Kidney epithelial cell (primary cell): ENCODE data around the gene ADAP1. TPM values are rescaled to one million over a fixed set of nuclear protein-coding genes. Genes with fewer than 3 reads are reported as not detected.
"Not testable (repeated sequence)": the region's sequence is repeated elsewhere in the genome, so short reads cannot be mapped to it uniquely, and the experiment has no call there.

Experiments used
- DNase-seq: peaks from one replicate; pipeline ENCODE4 v3.0.0-alpha.2; 2010; ENCODE audit warnings: low read depth
- H3K27me3 ChIP-seq: 2 replicates; pipeline ENCODE4 v1.6.0; 2011; ENCODE audit warnings: low read length; ENCODE audit not compliant: control insufficient read depth, insufficient read depth
- H3K36me3 ChIP-seq: 2 replicates; pipeline ENCODE4 v1.5.1; 2011; ENCODE audit warnings: low read length; ENCODE audit not compliant: control insufficient read depth, insufficient read depth
- H3K4me3 ChIP-seq: 2 replicates; pipeline ENCODE4 v1.5.1; 2011; ENCODE audit warnings: low read depth, mild to moderate bottlenecking, control low read depth, low read length
- CTCF ChIP-seq: IDR thresholded peaks from 2 replicates; pipeline ENCODE4 v1.5.1; 2011; ENCODE audit warnings: mild to moderate bottlenecking, moderate library complexity, low read length, control low read depth, inconsistent platforms; ENCODE audit not compliant: insufficient read depth, poor library complexity, severe bottlenecking
- total RNA-seq: library from RNA; depleted of rRNA; stranded (reverse); fragments of >200 nt; gene quantifications from 2 replicates; pipeline ENCODE4 v1.2.3, GENCODE V29; 2015

ADAP1 gene
- total RNA-seq, 1 donor from 2014 or later, result 14.3 TPM

- Histone ChIP-seq H3K36me3 (no peaks in the 10 kb centered on the region), H3K27me3 (peaks cover 59% of the 10 kb centered on the region), H3K4me3 (no peak overlapping the region)
- no peak for TF ChIP-seq CTCF
- DNase-seq, result no peak
These were observed 5.9 kb upstream of the ADAP1 start for GRCh38 chr7:960269-960871.

GRCh38 chr7:959740-960139 lies 5.3 kb upstream of the ADAP1 start:
- peaks cover 63% of the 10 kb centered on the region for H3K27me3 ChIP-seq
- not testable (repeated sequence) for H3K4me3 ChIP-seq, DNase-seq, H3K36me3 ChIP-seq

- TF ChIP-seq CTCF, result no peak
- H3K27me3 ChIP-seq, result peaks cover 60% of the 10 kb centered on the region
- H3K4me3 ChIP-seq, result no peak overlapping the region
- H3K36me3 ChIP-seq, result no peaks in the 10 kb centered on the region
- DNase-seq, result no peak
These were observed 4.8 kb upstream of the ADAP1 start for GRCh38 chr7:959271-959670.

GRCh38 chr7:958221-959200 lies 4.0 kb upstream of the ADAP1 start:
- no peak for TF ChIP-seq CTCF
- no peak for DNase-seq
- no peaks in the 10 kb centered on the region for H3K36me3 ChIP-seq
- peaks cover 57% of the 10 kb centered on the region for H3K27me3 ChIP-seq
- no peak overlapping the region for H3K4me3 ChIP-seq

- no peak for DNase-seq
- peaks cover 57% of the 10 kb centered on the region for H3K27me3 ChIP-seq
These were observed 3.1 kb upstream of the ADAP1 start for GRCh38 chr7:957418-958220.

More at GRCh38 chr7:957418-958220, 3.1 kb upstream of the ADAP1 start:
- Histone ChIP-seq H3K4me3 (no peak overlapping the region), H3K36me3 (no peaks in the 10 kb centered on the region)
- TF ChIP-seq CTCF, result no peak
